Neural progenitor cell (in vitro differentiated cells): ENCODE data around the gene CBL.

ENCODE experiments used
- CTCF ChIP-seq: fragments of 200-600 bp; sonication (generic); IDR thresholded peaks from 2 replicates; pipeline ENCODE4 v1.5.1; 2017; ENCODE audit warnings: antibody characterized with exemption, mild to moderate bottlenecking
- EZH2phosphoT487 ChIP-seq: fragments of 200-600 bp; sonication (generic); IDR thresholded peaks from 2 replicates; pipeline ENCODE4 v1.6.1; 2017; ENCODE audit warnings: antibody characterized with exemption

- TF ChIP-seq CTCF (no peak), EZH2phosphoT487 (no peak)
Observed at GRCh38 chr11:119249671-119250010, 43.5 kb downstream of the CBL start.
